ENCODE measurements around the gene KREMEN1. TPM values are rescaled to one million over a fixed set of nuclear protein-coding genes. Genes with fewer than 3 reads are reported as not detected.

Gene KREMEN1
- total RNA-seq, 2 donors from 2014 or later, result 0.19 to 0.55 TPM

DNA sequence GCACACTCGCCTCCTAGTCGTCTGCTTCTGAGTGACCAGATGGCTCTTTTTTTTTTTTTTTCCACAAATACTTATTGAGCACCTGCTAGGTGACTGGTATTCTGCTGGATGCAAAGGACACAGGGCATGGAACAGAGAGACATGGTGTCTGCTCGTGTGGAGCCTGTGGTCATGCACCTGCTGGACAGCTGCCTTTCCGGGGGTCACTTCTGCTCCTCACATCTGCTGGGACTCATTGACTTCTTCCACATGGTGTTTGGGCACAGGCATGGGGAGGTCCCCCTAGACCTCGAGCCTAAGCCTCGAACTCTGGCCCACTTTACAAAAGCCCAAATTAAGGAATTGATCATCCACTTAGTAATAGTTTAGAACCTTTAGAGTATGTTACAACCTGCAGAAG lies 93.3 kb downstream of the KREMEN1 start:
- H3K9me3 Mint-ChIP-seq, result no peaks in the 10 kb centered on the region
- DNase-seq (ENCODE audit: low spot score in 2 of 2) (no peak), ATAC-seq (no peak)
- H3K27ac Mint-ChIP-seq, result no peak overlapping the region
- no peaks in the 10 kb centered on the region for H3K36me3 Mint-ChIP-seq

DNA sequence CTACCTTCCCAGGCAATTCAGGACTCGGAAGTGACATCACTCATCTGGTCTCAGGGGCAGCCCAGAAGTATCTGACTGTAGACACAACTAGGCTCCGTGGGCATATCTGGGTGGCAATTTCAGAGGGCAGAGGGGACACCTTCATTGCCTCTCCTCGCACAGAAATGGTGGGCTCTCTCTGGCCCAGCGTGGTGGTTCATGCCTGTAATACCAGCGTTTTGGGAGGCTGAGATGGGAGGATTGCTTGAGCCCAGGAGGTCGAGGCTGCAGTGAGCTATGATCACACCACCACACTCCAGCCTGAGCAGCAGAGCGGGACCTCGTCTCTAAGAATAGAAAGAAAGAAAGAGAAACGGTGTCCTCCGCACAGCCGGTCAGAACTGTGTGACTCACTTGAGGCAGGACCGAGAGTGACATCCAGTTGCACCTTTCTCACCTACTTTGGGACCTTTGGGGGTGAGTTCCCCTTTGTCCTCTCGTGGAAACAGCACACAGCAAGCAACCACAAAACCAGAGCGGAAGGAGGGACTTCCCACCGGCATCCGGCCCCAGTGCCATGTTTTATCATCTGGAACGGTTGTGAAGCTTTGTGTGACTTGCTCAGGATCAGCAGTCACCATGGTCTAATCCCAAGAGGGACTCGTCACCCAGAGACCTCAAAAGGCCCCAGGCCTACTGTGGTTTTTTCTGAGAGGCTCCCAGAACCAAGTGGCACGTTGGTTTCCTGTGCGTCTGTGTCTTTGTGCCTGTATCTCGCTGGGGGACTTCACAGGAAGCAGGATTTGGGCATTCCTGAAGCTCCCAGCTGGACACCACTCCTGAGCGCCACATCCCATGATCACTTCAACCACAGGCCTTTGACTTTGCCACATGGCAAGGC lies 94.4 kb downstream of the KREMEN1 start:
- DNase-seq (ENCODE audit: low spot score in 2 of 2) (peak; percentile 54 to 92), ATAC-seq (peak; percentile 91 to 95)
- Mint-ChIP-seq H3K27ac (peak overlapping the region in 1 of 2 donors; percentile 14), H3K36me3 (no peaks in the 10 kb centered on the region), H3K9me3 (no peaks in the 10 kb centered on the region)

DNA sequence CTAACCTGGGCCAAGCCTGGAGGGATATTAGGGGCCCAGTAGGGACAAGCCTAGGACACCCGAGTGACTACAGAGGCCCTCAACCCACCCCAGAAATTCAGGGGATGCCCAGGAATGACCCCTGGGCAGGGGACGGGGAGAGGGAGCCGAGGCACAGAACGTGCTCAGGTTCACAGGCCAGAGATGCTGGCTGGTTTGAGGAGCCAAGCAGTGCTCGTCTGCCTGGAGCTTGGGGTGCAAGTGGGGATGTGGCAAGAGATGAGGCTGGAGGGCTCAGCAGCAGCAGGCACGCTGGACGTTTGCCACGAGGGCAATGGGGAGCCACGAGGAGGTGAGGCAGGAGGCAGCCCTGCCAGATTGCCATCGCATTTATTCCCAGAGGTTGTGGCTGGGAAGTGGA lies 98.9 kb downstream of the KREMEN1 start:
- peaks cover 17 to 18% of the 10 kb centered on the region in 2 donors for H3K9me3 Mint-ChIP-seq
- no peak for ATAC-seq

DNA sequence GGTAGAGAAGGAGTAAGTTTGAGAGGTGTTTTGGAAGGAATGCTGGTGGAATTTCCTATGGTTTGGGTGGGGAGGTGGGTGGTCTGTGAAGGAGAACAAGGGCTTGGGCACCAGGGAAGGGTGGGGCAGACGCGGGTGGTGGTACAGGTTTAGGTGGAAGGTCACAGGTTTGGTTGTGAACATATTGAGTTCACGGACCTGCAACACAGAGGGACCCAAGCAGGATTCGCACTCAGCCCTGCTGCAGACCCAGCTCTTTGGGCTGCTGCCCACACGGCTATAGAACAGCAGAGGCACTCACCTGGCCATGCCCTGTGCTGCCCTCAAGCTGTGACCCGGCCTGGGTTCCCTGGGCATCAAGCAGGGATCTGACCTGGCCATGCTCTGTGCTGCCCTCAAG lies 99.4 kb downstream of the KREMEN1 start:
- Mint-ChIP-seq H3K27ac (no peak overlapping the region), H3K36me3 (peaks cover 19% of the 10 kb centered on the region in 2 donors), H3K9me3 (peaks cover 18 to 19% of the 10 kb centered on the region in 2 donors)
- ATAC-seq (no peak), DNase-seq (ENCODE audit: low spot score in 2 of 2) (no peak)

More for the DNA sequence above, 98.9 kb downstream of the KREMEN1 start:
- Mint-ChIP-seq H3K36me3 (peaks cover 19% of the 10 kb centered on the region in 2 donors), H3K27ac (no peak overlapping the region)
- DNase-seq (ENCODE audit: low spot score in 2 of 2), result no peak

DNA sequence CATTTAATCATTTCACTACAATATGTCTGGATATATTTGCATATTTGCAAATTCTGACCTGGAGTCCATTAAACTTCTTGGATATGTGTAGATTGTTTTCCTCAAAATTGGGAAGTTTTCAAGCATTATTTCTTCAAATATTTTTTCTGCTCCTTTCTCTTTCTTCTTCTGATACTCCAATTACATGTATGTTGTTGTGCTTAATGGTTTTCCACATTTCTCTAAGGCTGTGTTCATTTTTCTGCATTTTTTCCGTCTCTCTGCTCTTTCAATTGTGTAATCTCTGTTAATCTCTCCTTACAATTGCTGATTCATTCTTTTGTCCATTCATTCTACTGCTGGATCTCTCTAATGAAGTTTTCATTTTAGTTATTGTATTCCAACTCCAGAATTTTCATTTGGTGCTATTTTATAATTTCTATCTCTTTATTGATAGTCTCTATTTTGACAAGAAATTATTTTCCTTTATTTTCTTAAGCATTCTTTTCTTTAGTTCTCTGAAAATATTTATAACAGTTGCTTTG lies 102.5 kb downstream of the KREMEN1 start:
- H3K9me3 Mint-ChIP-seq, result peaks cover 18 to 19% of the 10 kb centered on the region in 2 donors
- peaks cover 19% of the 10 kb centered on the region in 2 donors for H3K36me3 Mint-ChIP-seq
- ATAC-seq (no peak), DNase-seq (ENCODE audit: low spot score in 2 of 2) (no peak)
- no peak overlapping the region for H3K27ac Mint-ChIP-seq

DNA sequence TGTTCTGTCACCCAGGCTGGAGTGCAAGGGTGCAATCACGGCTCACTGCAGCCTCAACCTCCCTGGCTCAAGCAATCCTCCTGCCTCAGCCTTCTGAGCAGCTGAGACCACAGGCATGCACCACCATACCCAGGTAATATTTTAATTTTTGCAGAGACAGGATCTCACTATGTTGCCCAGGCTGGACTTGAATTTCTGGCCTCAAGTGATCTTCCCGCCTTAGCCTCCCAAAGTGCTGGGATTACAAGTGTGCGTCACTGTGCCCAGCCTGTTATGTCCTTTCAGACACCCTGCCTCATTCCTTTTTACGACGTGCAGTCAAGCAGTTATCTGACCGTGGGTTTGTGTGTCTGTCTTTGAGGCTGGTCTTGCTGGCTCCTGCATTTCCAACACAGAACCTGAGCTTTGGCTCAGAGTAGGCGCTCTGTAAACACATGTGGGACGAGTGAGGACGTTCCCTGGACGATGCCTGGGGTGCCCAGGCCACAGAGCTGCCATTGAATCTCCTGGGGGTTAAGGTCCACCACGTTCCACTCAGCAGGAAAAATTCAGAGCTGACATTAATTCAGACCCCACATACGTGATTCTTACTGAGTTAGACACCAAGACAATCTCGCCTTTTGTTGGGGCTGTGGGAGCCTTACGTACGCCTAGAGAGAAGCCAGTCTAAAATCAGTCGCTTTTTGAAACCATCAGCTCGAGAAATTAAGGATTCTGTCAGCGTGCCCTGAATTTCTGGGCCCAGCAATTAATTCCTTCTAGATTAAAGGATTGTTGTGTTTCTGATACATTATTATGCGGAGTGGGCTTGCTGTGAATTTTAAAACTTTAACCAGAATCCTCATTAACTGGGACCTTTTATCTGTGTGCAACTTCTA lies 111.4 kb downstream of the KREMEN1 start:
- Mint-ChIP-seq H3K27ac (no peak overlapping the region), H3K9me3 (no peaks in the 10 kb centered on the region), H3K36me3 (no peaks in the 10 kb centered on the region)
- no peak for DNase-seq (ENCODE audit: low spot score in 2 of 2)
- no peak for ATAC-seq

DNA sequence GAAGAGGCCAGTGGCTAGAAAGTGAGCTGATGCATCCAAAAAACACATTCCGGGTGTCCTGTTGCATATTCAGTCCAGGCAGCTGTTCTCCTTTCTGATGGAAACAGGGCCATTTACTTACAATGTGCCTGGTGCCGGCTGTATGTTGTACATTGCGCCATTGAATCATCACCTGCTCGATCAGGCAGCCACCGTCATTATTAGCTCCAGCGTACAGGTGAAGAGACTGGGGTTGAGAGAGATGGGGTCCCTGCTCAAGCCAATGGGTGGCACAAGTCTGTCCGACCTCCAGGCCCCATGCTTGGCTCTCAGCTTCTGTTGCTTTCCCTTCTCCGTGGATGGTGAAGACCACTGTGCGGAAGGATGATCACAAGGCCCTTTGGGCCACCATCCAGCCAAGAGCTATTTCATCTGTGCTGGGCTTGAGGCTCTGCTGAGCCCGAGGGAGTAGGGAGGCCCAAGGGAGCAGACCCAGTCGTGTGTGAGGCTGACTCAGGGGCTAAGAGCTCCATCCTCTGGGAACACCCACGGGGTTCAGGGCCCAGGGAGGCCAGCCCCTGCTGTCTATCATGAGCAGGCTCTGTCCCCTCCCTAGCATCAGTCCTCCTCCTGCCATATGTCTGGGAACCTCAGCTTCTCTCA lies 112.1 kb downstream of the KREMEN1 start:
- ATAC-seq, result no peak
- DNase-seq (ENCODE audit: low spot score in 2 of 2), result no peak
- Mint-ChIP-seq H3K9me3 (no peaks in the 10 kb centered on the region), H3K36me3 (no peaks in the 10 kb centered on the region), H3K27ac (no peak overlapping the region)

DNA sequence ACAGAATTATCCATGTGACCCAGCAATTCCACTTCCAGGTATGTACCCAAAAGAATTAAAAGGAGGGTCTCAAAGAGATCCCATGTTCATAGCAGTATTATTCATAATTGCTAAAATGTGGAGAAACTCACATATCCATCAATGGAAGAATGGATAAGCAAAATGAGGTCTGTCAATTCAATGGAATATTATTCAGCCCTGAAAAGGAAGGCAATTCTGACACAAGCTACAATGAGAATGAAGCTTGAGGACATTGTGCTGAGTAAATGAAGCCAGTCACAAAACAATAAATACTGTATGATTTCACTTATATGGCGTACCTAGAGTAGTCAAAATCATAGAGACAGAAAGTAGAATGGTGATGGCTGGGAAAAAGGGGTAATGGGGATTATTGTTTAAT lies 113.5 kb downstream of the KREMEN1 start:
- ATAC-seq (no peak), DNase-seq (ENCODE audit: low spot score in 2 of 2) (no peak)
- Mint-ChIP-seq H3K9me3 (no peaks in the 10 kb centered on the region), H3K27ac (no peak overlapping the region), H3K36me3 (no peaks in the 10 kb centered on the region)

DNA sequence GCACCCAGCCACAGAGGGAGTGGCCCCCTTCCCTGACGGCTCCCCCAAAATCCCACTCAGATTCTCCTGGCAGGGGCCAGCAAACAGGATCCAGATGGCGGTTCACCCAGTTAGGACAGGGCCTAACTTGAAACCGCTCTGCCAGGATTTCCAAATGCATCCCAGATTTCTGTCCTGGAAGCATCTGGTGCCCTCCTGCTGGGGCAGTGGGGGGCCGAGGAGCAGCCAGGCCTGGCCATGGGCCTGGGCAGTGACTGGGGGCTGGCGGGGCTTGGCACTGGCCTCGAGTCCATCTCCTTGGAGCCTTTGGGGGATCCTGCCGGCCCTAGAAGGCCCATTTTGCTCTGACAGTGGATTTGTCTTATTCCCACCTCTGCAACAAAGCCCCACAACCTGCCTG lies 115.0 kb downstream of the KREMEN1 start:
- no peaks in the 10 kb centered on the region for H3K9me3 Mint-ChIP-seq
- DNase-seq (ENCODE audit: low spot score in 2 of 2), result peak in 1 of 2 donors; percentile 18
- no peaks in the 10 kb centered on the region for H3K36me3 Mint-ChIP-seq
- no peak overlapping the region for H3K27ac Mint-ChIP-seq
- ATAC-seq, result no peak

DNA sequence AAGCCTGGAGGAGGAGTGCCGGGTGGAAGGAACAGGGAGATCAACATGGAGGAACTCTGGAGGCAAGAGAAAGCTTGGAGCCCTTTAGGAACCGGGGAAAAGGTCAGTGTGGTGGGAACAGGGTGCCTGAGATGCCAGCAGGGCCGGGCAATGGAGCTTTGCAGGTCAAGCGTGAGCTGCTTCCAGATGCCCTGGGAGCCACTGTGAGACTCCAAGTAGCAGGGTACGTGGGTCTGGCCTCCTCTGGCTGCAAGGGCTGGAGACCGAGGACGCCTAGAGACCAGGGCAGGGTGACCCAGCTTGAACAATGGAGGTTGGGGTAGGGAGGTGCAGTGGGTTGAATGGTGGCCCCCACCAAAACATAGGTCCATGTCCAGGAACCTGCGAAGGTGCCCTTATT lies 117.2 kb downstream of the KREMEN1 start:
- no peak for ATAC-seq
- peak in 1 of 2 donors; percentile 39 for DNase-seq (ENCODE audit: low spot score in 2 of 2)
- H3K9me3 Mint-ChIP-seq, result peaks cover 0 to 3% of the 10 kb centered on the region in 2 donors
- no peaks in the 10 kb centered on the region for H3K36me3 Mint-ChIP-seq
- no peak overlapping the region for H3K27ac Mint-ChIP-seq

DNA sequence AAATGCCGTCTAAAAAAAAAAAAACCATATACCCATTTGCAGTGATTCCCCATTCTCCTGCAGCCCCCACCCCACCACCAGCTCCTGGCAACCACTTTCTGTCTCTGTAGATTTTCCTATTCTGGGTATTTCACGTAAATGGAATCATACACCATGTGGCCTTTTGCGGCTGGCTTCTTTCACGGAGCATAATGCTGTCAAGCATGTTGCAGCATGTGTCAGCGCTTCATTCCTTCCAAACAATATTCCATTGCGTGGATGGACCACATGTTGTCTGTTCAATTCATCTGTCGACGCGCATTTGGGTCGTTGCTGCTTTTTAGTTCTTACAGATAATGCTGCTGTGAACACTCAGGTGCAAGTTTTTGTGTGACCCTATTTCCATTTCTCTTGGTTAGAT lies 118.1 kb downstream of the KREMEN1 start:
- DNase-seq (ENCODE audit: low spot score in 2 of 2) (no peak), ATAC-seq (no peak)
- no peak overlapping the region for H3K27ac Mint-ChIP-seq
- H3K36me3 Mint-ChIP-seq, result no peaks in the 10 kb centered on the region
- H3K9me3 Mint-ChIP-seq, result peaks cover 0 to 3% of the 10 kb centered on the region in 2 donors

DNA sequence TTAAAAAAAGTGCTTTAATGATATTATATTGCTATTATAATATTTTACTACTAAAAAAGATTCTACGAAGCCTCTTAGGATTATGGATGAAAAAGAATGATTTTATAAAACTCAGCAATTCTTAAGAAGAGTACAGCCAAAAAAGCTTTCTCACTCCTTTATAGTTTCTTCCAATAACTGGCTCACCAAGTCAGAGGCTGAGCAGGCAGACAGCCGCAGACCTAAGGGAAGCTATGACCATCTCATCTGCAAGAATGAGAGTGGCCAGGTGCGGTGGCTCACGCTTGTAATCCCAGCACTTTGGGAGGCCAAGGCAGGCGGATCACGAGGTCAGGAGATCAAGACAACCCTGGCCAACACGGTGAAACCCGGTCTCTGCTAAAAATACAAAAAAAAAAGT lies 120.2 kb downstream of the KREMEN1 start:
- H3K27ac Mint-ChIP-seq, result no peak overlapping the region
- DNase-seq (ENCODE audit: low spot score in 2 of 2), result no peak
- no peak for ATAC-seq
- H3K36me3 Mint-ChIP-seq, result no peaks in the 10 kb centered on the region
- peaks cover 0 to 3% of the 10 kb centered on the region in 2 donors for H3K9me3 Mint-ChIP-seq

DNA sequence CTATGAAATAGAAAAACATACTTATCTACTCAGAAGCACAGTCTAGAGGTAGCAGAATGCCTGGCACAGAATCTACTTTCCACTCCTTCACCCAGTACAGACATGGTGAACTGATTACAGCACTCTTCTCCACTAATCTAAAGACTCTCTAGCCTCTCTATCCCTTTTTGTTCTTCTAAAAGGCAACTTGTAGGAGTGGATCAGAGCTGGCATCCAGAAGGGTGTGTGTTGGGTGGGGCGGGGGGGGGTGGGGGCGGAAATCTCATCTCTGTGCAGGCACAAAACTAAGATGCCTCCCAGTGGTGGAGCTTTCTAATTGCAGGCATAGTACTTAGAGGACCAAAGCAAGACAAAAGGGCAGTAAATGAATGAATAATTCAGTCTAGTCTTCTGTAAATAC lies 121.3 kb downstream of the KREMEN1 start:
- no peak overlapping the region for H3K27ac Mint-ChIP-seq
- H3K36me3 Mint-ChIP-seq, result no peaks in the 10 kb centered on the region
- ATAC-seq (no peak), DNase-seq (ENCODE audit: low spot score in 2 of 2) (peak in 1 of 2 donors; percentile 2)
- peaks cover 0 to 3% of the 10 kb centered on the region in 2 donors for H3K9me3 Mint-ChIP-seq

DNA sequence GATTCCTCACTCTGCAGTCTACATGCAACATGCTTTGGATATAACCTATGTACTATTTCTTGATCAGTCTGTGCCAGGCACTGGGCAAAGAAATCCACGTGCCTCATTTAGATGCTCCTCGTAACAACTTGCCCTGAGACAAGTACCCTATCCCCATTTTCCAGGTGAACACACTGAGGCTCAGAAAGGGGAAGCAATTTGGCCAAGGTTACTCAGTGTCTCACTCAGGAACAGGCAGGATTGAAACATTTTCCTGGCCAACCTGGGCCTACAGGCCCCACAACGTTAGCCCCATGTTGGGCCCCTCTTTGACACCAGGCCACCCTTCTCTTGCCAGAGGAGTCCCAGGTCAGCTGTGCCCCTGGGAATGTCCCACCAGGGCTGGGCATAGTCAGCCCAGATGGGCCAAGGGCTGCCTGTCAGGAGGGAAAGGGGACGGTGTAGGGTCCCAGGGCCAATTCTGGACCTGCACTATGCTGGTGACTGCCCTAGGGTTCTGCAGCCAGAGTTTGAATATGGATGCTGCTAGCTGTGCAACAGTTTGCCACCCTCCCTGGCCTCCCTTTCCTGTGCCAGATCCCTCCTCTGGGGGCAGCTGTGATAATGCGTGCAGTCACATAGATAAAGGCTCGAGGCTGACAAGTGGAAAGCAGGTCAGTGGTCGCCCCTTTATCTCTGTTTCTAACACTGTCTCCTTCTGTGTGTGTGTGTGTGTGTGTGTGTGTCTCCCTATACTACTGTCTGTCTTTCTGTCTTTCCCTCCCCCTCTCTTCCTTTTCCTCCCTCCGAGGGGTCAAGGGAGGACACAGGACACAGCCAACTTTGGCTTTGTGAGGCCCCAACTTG lies 122.5 kb downstream of the KREMEN1 start:
- H3K27ac Mint-ChIP-seq, result no peak overlapping the region
- peaks cover 0 to 3% of the 10 kb centered on the region in 2 donors for H3K9me3 Mint-ChIP-seq
- no peak for ATAC-seq
- DNase-seq (ENCODE audit: low spot score in 2 of 2), result peak in 1 of 2 donors; percentile 9
- no peaks in the 10 kb centered on the region for H3K36me3 Mint-ChIP-seq

DNA sequence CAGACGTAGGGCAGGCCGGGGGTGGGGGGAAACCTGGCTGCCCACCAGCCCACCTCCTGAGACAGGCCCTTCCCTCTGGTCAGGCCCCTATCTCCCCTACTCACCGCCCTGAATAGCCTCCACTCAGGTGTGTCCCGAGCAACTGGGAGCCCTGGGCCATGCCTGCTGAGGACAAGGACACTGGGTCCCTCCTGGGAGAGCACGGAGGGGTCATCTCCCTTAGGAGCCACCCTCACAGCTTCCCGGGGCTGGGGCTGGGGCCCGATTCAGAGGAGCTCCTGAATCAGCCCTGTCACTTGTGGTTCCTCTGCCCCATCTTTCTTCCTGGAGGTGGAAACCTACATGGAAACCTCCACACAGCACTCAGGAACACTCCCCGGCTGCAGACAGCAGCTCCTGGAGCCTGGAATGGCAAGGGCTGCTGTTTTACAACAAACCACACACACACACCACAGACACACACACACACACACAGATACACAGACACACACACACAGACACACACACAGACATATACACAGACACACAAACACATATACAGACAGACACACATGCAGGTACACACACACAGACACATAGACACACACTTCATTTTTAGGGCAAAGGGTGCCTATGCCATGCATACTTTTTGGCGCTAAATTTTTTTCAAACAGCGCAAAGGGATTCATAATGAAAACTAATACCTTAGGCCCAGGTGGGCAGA lies 123.3 kb downstream of the KREMEN1 start:
- ATAC-seq, result no peak
- DNase-seq (ENCODE audit: low spot score in 2 of 2), result no peak

More for the DNA sequence above, 123.3 kb downstream of the KREMEN1 start:
- H3K27ac Mint-ChIP-seq, result no peak overlapping the region
- H3K36me3 Mint-ChIP-seq, result no peaks in the 10 kb centered on the region
- peaks cover 0 to 3% of the 10 kb centered on the region in 2 donors for H3K9me3 Mint-ChIP-seq
